Endometrium (tissue), 2 donors: ENCODE results near the gene HK2.

ENCODE experiments used
- FAIRE-seq: peaks from 2 replicates; lab custom pipeline; 2012; peaks lifted over from hg19 to GRCh38; lab: Jason Lieb, UNC
- donor health status: control.
- donor health status: control.

Gene HK2

DNA sequence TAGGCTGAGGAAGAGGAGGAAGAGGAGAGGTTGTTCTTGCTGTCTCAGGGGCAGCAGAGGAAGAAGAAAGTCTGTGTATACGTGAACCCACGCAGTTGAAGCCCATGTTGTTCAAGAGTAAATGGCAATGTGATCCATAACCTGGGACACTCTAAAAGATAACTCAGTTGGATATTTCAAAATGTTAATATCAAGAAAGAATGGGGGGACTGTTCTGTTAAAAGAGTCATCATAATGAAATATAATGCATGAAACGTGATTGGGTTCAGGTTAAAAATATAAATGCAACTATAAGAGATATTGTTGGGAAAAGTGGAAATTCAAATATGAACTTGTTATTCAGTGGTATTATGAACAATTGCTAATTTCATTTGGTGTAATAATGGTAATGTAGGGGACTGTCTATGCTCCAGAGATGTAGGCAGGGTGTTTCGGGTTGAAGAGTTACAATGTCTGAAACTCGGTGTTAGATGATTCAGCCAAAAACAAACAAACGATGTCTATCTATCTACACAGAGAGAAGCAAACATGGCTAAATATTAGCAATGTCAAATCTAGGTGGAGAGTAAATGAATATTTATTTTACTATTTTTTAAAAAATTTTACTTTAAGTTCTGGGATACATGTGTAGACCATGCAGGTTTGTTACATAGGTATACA lies 103.4 kb downstream of the HK2 start:
- FAIRE-seq = no peak

DNA sequence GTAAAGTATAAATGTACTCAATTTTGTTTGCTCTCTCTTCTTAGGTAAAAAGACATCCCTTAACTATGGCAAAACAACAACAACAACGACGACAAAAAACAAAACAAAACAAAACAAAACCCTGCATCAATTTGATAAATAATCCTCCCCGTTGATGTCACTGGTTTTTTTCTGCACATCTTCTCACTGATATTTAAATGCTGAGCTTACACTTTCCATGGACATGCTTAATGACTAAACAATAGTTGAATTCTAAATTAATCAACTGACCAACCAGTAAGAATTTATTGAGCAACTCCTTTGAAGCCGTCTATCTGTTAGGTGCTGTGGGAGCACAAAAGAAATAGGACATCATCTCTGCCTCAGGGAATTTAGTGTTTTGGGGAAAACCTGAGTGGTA lies 104.3 kb downstream of the HK2 start:
- FAIRE-seq = no peak

DNA sequence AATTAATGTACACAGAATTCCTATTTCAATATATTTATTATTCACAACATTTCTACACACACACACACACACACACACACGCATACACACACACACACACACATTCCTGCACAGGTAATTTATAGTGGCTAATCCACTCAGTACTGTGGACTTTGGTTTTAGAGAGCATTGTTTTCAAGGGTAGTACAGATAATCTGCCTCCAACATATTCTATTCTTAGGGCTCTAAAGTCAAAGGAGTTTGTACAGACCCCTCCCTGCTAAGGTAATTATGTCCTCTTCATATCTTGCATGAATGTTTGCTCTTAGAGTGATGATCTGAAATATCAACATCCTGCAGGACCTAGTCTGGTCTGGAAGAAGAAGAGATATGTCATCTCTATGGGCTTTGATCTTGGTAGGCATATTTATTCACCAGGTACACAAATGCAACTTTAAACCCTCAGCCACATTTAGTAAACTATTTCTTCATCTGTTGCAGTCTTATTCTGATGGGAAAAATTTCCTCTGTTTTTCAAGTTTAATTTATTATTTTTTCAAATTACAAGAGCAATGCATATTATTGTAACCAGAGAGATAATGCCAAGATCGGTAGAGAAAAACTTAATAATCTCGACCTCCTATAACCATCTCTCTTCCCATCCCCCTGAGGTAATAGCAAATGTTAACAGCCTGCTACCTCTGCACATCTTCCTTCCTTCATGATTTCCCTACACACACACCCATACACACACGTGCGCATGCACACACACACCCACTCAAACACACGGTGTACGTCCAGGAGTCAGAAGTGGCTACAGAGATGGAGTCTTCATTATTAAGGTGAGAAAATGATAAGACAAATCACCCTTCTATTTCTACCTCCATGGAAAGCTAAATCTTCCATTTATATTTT lies 106.2 kb downstream of the HK2 start:
- no peak for FAIRE-seq

DNA sequence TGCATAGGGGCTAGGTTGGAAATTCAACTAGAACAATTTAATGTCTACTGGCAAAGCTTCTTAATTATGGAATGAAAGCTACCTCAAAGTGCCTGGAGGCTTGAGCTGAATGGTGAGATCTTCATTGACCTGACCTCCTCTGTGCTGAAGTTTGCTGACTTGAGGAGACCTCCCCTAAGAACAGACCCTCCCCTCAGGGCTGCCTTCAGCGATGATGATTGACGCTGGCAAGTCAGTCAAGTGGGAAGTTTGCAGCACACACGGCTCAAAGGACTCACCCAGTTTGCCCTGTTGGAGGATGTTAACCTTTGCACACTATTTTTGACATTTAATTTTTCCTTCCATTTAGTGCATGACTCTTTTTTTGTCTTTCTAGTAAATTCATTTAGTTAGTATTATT lies 107.4 kb downstream of the HK2 start:
- no peak for FAIRE-seq

DNA sequence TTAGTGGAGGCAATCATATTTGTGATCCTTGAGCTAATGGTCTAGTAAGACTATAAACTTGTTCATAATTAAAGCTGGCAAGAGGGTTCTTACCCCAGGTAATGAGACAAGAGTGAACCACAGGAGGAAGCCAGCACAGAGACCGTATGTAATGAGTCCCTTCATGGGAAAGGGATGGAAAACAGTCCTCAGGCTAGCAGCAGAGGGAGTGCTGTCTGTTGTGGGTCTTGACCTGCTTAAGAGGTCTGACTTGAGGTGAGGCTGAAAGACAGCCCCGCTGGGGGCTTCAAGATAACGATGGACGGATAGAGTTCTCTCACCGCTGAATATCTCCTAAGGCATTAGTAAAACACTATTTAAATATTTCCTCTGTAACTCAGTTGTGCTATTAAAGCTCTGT lies 108.3 kb downstream of the HK2 start:
- no peak for FAIRE-seq
